Right ventricle myocardium superior (tissue), 1 donor: ENCODE measurements around the gene FBXL19. TPM values are rescaled to one million over a fixed set of nuclear protein-coding genes. Genes with fewer than 3 reads are reported as not detected.
"Not testable (repeated sequence)": the region's sequence is repeated elsewhere in the genome, so short reads cannot be mapped to it uniquely, and the experiment has no call there.

Experiments
- ATAC-seq: fragments of 200-7000 bp; cut with Tn5 transposase; one replicate; pipeline ENCODE4 v1.9.1; 2020; ENCODE audit warnings: mild to moderate bottlenecking; ENCODE audit not compliant: poor library complexity
- DNase-seq: peaks from one replicate; pipeline ENCODE4 v3.0.0-alpha.2; 2020
- intact Hi-C: fragments of 100-400 bp; cut with DNase I; formaldehyde crosslinking; loops from one replicate; pipeline ENCODE4 v1.11.2; 2022
- long read RNA-seq: library from polyadenylated mRNA; unstranded; transcript quantifications from one replicate; pipeline ENCODE4 v2.0.0, GENCODE V29; 2021
- total RNA-seq: library from RNA; stranded (reverse); fragmentation: NEBNext Ultra II Directional; extraction: Animal tissue kit (Norgen Biotek cat#: 25700); gene quantifications from one replicate; pipeline ENCODE4 v1.2.1, GENCODE V29; 2021
- donor health status: DM: no; HTN: yes; CAD: no; lungs with severe emphysema.

FBXL19 gene, protein sequence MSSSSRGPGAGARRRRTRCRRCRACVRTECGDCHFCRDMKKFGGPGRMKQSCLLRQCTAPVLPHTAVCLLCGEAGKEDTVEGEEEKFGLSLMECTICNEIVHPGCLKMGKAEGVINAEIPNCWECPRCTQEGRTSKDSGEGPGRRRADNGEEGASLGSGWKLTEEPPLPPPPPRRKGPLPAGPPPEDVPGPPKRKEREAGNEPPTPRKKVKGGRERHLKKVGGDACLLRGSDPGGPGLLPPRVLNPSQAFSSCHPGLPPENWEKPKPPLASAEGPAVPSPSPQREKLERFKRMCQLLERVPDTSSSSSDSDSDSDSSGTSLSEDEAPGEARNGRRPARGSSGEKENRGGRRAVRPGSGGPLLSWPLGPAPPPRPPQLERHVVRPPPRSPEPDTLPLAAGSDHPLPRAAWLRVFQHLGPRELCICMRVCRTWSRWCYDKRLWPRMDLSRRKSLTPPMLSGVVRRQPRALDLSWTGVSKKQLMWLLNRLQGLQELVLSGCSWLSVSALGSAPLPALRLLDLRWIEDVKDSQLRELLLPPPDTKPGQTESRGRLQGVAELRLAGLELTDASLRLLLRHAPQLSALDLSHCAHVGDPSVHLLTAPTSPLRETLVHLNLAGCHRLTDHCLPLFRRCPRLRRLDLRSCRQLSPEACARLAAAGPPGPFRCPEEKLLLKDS
- total RNA-seq = 4.7 TPM
- long read RNA-seq = 0 reads

DNA sequence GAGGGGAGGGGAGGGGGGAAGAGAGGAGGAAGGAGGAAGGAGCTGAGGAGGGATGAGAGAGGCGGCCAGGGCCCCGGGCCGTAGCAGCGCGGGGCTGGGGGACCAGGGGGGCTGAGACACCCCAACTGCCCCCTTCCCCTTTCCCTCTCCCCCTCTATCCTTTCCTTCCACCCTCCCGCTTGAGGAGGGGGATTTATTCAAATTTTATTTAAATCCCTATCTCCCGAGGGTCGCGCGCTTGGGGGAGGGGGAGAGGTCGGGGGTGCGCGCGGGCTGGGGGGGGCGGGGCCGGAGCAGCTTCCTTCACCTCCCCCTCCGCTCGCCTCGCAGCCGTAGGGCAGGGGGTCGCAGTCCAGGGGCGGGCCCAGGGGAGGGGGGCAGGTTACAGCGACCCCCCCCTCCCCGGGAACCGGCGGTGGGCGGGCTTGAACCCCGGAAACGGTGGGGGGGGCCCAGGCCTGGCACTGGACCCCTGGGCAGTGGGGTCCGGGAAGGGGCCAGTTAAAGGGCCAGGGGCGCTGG lies at the start of gene FBXL19:
TSS of gene FBXL19 (plus strand) at position 19 of the 522 bp plus-strand sequence. CDS start 2,183 bp downstream, outside the sequence.
- ATAC-seq = no peak
- DNase-seq = peak; percentile 70
- intact Hi-C loops = loop anchor here (10.0 kb wide), 1 partner anchor 1119 kb away; the partner anchor contains the start of gene MAZ

DNA sequence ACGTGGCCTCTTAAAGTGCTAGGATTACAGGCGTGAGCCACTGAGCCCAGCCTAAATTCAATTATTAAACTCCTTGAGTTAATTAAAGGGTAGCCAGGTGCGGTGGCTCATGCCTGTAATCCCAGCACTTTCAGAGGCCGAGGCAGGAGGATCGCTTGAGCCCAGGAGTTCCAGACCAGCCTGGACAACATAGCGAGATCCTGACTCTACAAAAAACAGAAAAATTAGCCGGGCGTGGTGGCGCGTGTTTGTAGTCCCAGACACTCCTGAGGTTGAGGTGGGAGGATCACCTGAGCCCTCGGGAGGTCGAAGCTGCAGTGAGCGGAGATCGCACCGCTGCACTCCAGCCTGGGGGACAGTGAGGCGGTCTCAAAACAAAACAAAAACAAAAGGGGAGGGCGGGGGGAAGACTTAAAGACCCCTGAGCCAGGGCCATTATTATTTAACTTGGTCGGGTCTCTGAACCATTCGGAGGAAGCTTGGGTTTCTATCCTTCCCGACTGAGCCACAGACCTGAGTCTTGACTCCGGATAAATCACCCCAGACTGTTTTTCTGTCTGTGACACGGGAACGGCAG lies 49.0 kb upstream of the FBXL19 start:
- intact Hi-C loops = no loop called here
- DNase-seq (no peak), ATAC-seq (no peak)

GRCh38 chr16:30874821-30875717 lies 48.3 kb upstream of the FBXL19 start:
- DNase-seq (peak; percentile 96), ATAC-seq (peak; percentile 99)
- intact Hi-C loops = no loop called here

GRCh38 chr16:30875871-30876801 lies 47.2 kb upstream of the FBXL19 start:
- no peak for DNase-seq
- intact Hi-C loops = no loop called here
- no peak for ATAC-seq

DNA sequence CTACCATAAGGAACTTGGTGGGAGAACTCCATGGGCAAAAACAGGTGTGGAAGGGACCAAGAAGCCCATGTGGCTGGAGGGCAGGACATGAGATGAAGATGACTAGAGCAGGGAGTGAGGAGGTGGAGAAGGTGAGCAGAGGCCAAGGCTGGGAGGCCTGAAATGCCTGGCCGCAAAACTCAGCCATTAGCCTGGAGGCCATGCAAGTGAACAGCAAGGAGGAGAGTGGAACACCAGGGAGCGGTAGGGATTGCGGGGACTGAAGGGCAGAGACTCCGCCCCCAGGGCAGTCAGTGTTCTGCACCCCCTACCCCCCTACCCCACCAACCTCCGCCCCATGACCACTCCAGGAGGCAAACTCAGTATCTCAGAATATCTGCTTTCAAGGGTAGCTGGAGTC lies 46.5 kb upstream of the FBXL19 start:
- intact Hi-C loops = no loop called here
- ATAC-seq = no peak
- no peak for DNase-seq

DNA sequence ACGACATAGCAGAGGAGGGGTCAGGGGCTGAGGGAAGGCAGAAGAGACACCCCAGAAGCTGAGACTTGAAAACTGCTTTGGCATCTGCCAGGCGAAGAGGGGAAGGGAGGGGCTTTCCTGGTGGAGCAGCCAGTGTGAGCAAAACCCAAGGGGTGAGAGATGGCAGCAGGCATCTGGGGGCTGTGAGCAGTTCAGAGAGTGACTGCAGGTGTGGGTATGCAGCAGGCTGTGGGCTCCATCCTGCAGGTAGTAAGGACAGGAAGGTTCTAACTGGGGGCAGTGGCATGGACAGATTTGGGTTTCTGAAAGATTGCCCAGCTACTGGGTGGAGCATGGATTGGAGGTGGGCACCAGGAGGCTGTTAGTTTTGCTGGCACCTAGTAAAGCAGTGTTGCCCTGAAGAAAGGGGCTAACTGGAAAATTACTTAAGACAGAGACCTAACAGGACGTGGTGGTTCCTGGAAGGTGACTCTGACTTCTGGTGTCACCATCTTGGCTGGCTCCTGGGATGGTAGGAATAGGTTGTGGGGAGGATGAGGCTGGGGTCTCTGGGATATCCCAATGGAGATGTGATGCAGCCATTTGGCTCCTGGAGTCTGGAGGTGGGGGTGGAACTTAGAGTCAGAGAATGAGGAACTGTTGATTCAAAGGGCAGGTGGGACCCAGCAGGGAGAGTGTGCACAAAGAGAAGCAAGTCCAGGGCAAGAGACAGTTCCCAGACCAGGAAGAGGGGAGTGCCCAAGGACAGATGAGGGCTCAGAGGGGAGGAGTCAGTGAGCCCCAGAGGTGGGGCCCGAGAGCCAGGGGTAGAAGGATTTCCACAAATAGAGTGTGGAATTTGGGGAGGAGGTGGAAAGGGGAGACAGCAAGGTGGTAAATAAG lies 40.7 kb upstream of the FBXL19 start:
- intact Hi-C loops = no loop called here
- ATAC-seq = no peak
- DNase-seq = no peak

DNA sequence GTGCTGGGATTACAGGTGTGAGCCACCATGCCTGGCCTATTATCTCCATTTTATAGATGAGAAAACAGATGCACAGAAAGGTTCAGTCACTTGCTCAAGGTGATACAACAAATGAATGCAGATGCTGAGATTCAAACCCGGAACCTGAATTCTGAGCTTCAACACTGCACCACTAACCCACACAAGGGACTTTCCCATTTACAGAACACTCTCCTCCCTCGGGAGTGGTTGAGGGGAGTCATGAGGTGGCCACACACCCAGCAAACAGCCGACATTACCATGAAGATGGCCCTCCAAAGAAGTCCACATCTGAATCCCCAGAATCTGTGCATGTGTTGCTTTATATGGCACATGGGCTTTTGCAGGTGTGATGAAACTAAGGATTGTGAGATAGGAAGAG lies 38.6 kb upstream of the FBXL19 start:
- intact Hi-C loops = no loop called here
- DNase-seq (no peak), ATAC-seq (no peak)

- no peak for DNase-seq
- no peak for ATAC-seq
- intact Hi-C loops = no loop called here
These were observed 38.2 kb upstream of the FBXL19 start for GRCh38 chr16:30885196-30885595.

DNA sequence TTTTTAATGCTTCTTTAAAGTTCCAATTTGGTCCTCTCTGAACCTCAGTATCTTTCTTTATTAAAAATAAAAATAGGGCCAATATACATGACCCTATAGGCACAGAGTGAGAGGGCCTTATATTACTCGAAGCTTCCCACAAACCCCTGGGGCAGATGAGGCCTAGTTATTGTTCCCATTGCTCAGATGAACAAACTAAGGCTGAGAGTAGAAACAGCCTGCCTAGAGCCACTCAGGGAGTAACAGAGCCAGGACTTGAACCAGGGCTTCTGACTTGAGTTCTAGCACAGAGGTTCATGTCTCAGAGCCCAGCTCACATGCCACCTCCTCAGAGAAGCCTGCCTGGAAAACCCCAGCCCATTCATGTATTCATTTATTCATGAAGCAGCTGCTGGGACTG lies 37.2 kb upstream of the FBXL19 start:
- DNase-seq (no peak), ATAC-seq (no peak)
- intact Hi-C loops = no loop called here

DNA sequence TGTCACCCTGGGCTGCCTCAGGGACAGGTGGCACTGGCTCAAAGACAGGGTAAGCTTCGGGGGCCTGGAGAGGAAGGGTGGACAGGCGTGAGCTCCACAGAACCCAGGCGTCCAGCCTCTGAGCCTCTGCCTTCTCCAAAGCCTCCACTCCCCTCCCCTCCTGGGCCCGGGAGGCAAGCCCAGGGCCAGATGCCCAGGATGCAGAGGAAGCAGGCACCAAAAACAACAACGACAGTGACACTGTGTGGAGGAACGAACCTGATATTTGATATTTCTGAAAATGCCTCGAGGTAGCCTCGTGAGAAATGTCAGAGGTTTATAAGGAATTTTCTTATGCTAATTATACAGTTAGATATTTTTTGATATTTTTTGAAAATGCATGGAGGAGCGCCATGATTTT lies 35.4 kb upstream of the FBXL19 start:
- no peak for ATAC-seq
- intact Hi-C loops = no loop called here

GRCh38 chr16:30888856-30889499 lies 34.4 kb upstream of the FBXL19 start:
- intact Hi-C loops = no loop called here
- DNase-seq (no peak), ATAC-seq (no peak)

More for the DNA sequence above, 35.4 kb upstream of the FBXL19 start:
- no peak for DNase-seq

- ATAC-seq (no peak), DNase-seq (no peak)
- intact Hi-C loops = no loop called here
These were observed 33.7 kb upstream of the FBXL19 start for GRCh38 chr16:30889721-30890120.

DNA sequence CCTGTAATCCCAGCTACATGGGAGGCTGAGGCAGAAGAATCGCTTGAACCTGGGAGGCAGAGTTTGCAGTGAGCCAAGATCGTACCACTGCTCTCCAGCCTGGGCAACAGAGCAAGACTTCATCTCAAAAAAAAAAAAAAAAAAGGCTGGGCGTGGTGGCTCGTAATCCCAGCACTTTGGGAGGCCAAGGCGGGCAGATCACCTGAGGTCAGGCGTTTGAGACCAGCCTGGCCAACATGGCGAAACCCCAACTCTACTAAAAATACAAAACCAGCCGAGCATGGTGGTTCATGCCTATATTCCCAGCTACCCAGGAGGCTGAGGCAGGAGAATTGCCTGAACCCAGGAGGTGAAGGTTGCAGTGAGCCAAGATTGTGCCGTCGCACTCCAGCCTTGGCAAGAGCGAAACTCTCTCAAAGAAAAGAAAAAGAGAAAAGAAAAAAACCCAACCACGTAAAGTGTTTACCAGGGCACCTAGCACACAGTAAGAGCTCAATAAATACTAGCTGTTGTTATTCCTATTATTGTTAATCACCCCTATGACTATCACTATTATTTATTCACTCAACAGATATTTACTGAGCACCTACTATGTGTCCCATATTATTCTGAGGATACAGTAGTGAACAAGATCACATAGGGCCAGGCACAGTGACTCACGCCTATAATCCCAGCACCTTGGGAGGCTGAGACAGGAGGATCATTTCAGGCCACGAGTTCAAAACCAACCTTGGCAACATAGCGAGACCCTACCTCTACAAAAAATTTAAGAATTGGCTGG lies 32.1 kb upstream of the FBXL19 start:
- intact Hi-C loops, DNase-seq, ATAC-seq: not testable (repeated sequence)

GRCh38 chr16:30892670-30893416 lies 30.5 kb upstream of the FBXL19 start:
- DNase-seq (no peak), ATAC-seq (no peak)
- intact Hi-C loops = no loop called here

GRCh38 chr16:30893417-30893743 lies 30.0 kb upstream of the FBXL19 start:
- no peak for DNase-seq
- no peak for ATAC-seq
- intact Hi-C loops = no loop called here
